Muscle of leg (tissue), 11 donors: ENCODE results near the gene MOV10L1. TPM values are rescaled to one million over a fixed set of nuclear protein-coding genes. Genes with fewer than 3 reads are reported as not detected.
A peak's percentile ranks its signal among the peaks of the same experiment; 100 is the strongest.

Source experiments
- DNase-seq: peaks from one replicate; pipeline ENCODE4 v3.0.0; 2013
- H3K27ac ChIP-seq: one replicate; pipeline ENCODE4 v1.5.1; 2013; ENCODE audit warnings: mild to moderate bottlenecking, low read length, control low read depth
- H3K27me3 ChIP-seq: one replicate; pipeline ENCODE4 v1.6.1; 2013; ENCODE audit warnings: low read length; ENCODE audit not compliant: control insufficient read depth, insufficient read depth
- H3K36me3 ChIP-seq: one replicate; pipeline ENCODE4 v1.6.1; 2013; ENCODE audit warnings: low read length; ENCODE audit not compliant: control insufficient read depth, insufficient read depth
- H3K4me1 ChIP-seq: one replicate; pipeline ENCODE4 v1.6.1; 2013; ENCODE audit warnings: low read length; ENCODE audit not compliant: control insufficient read depth, insufficient read depth
- H3K4me3 ChIP-seq: one replicate; pipeline ENCODE4 v1.5.1; 2013; ENCODE audit warnings: low read length, control low read depth
- H3K9me3 ChIP-seq: replicated peaks from 2 replicates; pipeline ENCODE4 v1.6.1; 2013; ENCODE audit warnings: low read depth, low read length; ENCODE audit not compliant: control insufficient read depth
- WGBS: methylation state at CpG from one replicate; pipeline ENCODE4 v1.1.5; 2013; ENCODE audit warnings: missing lambda C conversion rate; ENCODE audit not compliant: insufficient coverage; 5-methylcytosine and 5-hydroxymethylcytosine counted together
- polyA plus RNA-seq, 8 donors: library from polyadenylated mRNA; unstranded; fragments of 120-200 nt; gene quantifications; one replicate each; pipeline versions ENCODE4 v1.2.1 to v1.2.3, GENCODE V29; 2013; ENCODE audit warnings: inconsistent platforms in 1 of 8, low replicate concordance in 1 of 8; ENCODE audit not compliant: insufficient read length in 8 of 8, insufficient read depth in 1 of 8
- total RNA-seq: library from RNA; stranded (reverse); fragments of 120-200 nt; gene quantifications from one replicate; pipeline ENCODE4 v1.2.4, GENCODE V29; 2013

Gene MOV10L1
- total and polyA plus RNA-seq, 9 donors, result 0.08 to 0.50 (median 0.23) TPM

DNA sequence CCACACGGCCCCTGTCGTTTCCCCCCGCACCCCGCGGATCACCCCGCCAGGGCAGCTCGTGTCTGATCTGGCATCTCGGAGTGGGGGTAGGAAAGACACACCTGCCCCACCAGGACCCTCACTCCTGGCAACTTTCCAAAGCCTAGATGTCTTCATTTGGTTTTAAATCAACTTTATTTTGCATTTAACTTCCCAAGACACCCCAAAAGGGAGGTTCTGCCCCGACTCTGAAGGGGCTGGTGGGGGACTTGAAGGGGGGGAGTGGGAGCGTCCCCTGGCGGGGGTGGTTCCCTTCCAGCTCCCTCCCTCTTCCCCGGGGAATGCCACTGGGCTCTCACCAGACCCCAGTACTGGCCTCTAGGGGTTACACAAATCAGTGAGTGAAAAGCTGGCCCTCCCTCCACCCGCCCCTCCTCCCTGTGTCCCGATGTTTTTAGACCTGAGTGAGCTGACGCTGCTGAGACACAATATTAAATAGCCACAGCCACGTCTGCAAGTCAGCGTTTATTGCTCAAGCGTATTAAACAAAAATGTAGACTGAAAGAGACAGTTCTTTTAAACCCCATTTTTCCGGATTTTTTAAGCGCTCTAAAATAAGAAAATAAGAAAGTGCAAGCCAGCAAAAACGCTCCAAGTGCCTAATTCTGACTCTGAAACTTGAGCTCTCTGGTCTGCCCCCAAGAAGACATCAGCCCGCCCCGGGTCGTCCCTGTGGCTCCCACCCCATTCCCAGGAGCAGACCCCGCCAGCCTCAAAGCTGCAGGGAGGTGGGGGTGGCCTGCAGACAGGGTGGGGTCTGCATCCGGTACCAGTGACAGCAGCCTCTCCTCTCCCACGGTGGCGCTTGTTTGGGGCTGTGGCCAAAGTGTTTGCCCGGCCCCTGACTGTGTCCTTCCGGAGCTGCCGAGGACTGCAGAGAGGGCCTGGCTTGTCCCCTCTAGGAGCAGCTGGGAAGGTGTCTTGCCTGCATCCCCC, 30.6 kb upstream of the MOV10L1 start:
- no peak overlapping the region for H3K4me3 ChIP-seq
- peaks cover 20% of the 10 kb centered on the region for H3K4me1 ChIP-seq
- no peak overlapping the region for H3K27ac ChIP-seq
- H3K36me3 ChIP-seq, result no peaks in the 10 kb centered on the region
- peaks cover 50% of the 10 kb centered on the region for H3K27me3 ChIP-seq
- WGBS, result 8% methylated on average over 22 of the region's 31 CpGs
- DNase-seq, result peak; percentile 57
- peaks cover under 1% of the 10 kb centered on the region for H3K9me3 ChIP-seq

- no peaks in the 10 kb centered on the region for H3K9me3 ChIP-seq
- WGBS, result 65% methylated on average over 4 of the region's 7 CpGs
- peaks cover 50% of the 10 kb centered on the region for H3K27me3 ChIP-seq
- H3K27ac ChIP-seq, result no peak overlapping the region
- no peak for DNase-seq
- no peaks in the 10 kb centered on the region for H3K36me3 ChIP-seq
- H3K4me3 ChIP-seq, result no peak overlapping the region
- H3K4me1 ChIP-seq, result peaks cover 20% of the 10 kb centered on the region
Observed at GRCh38 chr22:50059881-50060262, 29.9 kb upstream of the MOV10L1 start.

DNA sequence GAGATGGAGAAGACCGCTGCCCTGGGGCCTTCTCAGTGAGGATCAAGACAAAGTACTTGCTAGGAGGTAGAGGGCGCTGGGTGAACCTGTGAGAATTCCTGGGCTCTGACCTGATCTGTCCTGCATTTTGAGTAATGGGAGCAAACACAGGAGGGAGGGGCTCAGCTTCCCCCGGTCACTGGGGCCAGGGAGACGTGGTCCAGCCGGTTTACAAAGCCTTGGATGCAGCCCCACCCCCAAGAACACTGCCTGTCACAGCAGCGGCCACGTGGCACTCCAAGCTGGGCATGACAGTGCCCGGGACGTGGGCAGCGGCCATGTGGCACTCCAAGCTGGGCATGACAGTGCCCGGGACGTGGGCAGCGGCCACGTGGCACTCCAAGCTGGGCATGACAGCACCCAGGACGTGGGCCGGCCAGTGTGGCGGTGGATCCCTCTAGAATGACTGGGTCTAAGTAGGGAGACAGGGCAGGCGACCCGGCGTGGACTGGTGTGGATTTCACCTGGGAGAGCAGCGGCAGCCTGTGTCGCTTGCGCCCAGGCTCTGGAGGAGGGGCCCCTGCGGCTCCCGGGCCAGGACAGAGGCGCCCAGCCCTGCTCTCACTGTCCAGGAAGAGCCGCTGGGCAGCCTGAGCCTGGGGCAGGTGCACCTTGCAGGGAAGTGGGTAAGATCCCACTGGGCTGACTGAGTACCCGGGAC, 29.2 kb upstream of the MOV10L1 start:
- no peak overlapping the region for H3K4me3 ChIP-seq
- peaks cover 50% of the 10 kb centered on the region for H3K27me3 ChIP-seq
- no peaks in the 10 kb centered on the region for H3K36me3 ChIP-seq
- DNase-seq, result no peak
- no peaks in the 10 kb centered on the region for H3K9me3 ChIP-seq
- no peak overlapping the region for H3K27ac ChIP-seq
- peaks cover 20% of the 10 kb centered on the region for H3K4me1 ChIP-seq
- 81% methylated on average over 24 of the region's 28 CpGs for WGBS

DNA sequence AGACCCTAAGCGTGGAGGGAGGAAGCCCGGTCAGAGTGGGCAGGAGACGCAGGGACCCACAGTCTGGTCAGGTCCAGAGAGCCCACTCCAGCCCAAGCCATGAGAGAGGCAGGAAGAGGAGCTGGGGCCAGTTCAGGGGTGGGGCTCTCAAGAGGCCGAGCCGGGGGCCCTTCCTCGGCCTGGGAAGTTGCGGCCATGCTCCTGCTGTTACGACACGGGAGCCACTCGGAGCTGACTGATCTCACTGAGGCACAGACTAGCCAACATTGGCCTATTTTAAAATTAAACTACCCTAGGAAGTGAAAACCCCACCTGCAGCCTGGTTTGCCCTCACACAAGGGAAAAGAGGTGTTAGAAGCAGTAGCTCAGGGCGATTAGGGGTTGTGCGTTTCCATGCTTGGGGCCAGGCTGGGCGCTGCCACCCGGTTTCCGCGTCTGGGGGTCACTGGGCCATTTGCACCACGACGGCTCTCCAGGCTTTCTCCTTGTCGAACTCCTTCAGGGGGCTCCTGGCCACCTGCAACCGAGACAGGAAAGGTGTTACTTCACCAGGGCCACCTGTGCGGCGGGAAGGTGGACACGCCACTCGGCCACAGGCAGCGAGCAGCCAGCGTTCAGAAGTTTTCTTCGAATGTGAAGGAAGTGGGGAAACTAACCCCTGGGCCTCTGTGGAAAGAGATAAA, 28.5 kb upstream of the MOV10L1 start:
- Histone ChIP-seq H3K27ac (no peak overlapping the region), H3K4me3 (no peak overlapping the region), H3K36me3 (no peaks in the 10 kb centered on the region), H3K27me3 (peaks cover 50% of the 10 kb centered on the region), H3K9me3 (no peaks in the 10 kb centered on the region), H3K4me1 (peaks cover 20% of the 10 kb centered on the region)
- DNase-seq, result no peak
- 52% methylated on average over 23 of the region's 27 CpGs for WGBS

- peaks cover 46% of the 10 kb centered on the region for H3K27me3 ChIP-seq
- DNase-seq, result no peak
Observed at GRCh38 chr22:50061824-50062355, 27.9 kb upstream of the MOV10L1 start.

GRCh38 chr22:50062509-50063135, 27.2 kb upstream of the MOV10L1 start:
- H3K27ac ChIP-seq, result no peak overlapping the region
- H3K4me3 ChIP-seq, result no peak overlapping the region
- 81% methylated on average over 18 of the region's 19 CpGs for WGBS
- H3K36me3 ChIP-seq, result no peaks in the 10 kb centered on the region
- peaks cover 41% of the 10 kb centered on the region for H3K27me3 ChIP-seq
- DNase-seq, result no peak
- no peaks in the 10 kb centered on the region for H3K9me3 ChIP-seq
- H3K4me1 ChIP-seq, result peaks cover 20% of the 10 kb centered on the region

More at GRCh38 chr22:50061824-50062355, 27.9 kb upstream of the MOV10L1 start:
- H3K4me1 ChIP-seq, result peaks cover 20% of the 10 kb centered on the region
- 49% methylated on average over 16 of the region's 17 CpGs for WGBS
- no peaks in the 10 kb centered on the region for H3K36me3 ChIP-seq
- H3K4me3 ChIP-seq, result no peak overlapping the region
- H3K27ac ChIP-seq, result no peak overlapping the region
- no peaks in the 10 kb centered on the region for H3K9me3 ChIP-seq

DNA sequence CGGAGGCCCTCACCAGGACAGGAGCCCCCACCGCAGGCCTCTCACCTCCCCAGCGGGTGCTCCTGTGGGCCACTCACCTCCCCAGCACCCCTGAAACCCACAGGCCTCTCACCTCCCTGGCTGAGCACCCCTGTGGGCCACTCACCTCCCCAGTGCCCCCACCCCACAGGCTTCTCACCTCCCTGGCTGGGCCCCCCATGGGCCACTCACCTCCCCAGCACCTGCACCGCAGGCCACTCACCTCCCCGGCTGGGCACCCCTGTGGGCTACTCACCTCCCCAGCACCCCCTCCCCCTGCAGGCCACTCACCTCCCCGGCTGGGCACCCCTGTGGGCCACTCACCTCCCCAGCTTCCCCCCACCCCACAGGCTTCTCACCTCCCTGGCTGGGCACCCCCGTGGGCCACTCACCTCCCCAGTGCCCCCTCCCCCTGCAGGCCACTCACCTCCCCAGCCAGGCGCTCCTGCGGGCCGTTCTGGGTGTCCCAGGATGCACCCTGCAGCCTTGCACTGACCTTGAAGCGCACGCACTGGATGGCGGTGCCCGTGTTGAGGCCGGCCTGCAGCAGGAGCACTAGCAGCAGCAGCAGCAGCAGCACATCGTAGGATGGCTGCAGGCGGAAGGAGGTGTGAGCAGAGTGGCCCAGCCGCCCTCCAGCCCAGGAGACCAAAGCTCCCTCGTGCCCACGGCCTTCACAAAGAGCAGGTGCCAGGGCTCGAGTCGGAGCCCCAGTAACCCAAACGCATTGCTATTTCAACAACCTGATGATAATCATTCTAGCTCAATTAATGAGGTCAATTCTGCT, 26.0 kb upstream of the MOV10L1 start:
- 67% methylated on average over 19 of the region's 23 CpGs for WGBS
- no peak overlapping the region for H3K27ac ChIP-seq
- H3K27me3 ChIP-seq, result peaks cover 31% of the 10 kb centered on the region
- H3K9me3 ChIP-seq, result no peaks in the 10 kb centered on the region
- H3K4me1 ChIP-seq, result peaks cover 15% of the 10 kb centered on the region
- H3K4me3 ChIP-seq, result no peak overlapping the region
- H3K36me3 ChIP-seq, result no peaks in the 10 kb centered on the region
- no peak for DNase-seq

- no peak overlapping the region for H3K27ac ChIP-seq
- 44% methylated on average over 12 of the region's 18 CpGs for WGBS
- H3K4me1 ChIP-seq, result peaks cover 10% of the 10 kb centered on the region
- H3K36me3 ChIP-seq, result no peaks in the 10 kb centered on the region
- peaks cover 26% of the 10 kb centered on the region for H3K27me3 ChIP-seq
- no peaks in the 10 kb centered on the region for H3K9me3 ChIP-seq
- DNase-seq, result no peak
- H3K4me3 ChIP-seq, result no peak overlapping the region
Observed at GRCh38 chr22:50064453-50064852, 25.4 kb upstream of the MOV10L1 start.

DNA sequence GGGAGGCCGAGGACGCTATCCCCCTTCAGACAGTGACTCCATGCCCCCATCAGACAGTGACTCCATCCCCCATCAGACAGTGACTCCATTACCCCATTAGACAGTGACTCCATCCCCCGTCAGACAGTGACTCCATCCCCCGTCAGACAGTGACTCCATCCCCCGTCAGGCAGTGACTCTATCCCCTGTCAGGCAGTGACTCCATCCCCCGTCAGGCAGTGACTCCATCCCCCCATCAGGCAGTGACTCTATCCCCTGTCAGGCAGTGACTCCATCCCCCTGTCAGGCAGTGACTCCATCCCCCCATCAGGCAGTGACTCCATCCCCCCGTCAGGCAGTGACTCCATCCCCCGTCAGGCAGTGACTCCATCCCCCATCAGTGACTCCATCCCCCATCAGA, 22.6 kb upstream of the MOV10L1 start:
- Histone ChIP-seq H3K27ac (no peak overlapping the region), H3K27me3 (peaks cover 6% of the 10 kb centered on the region)
- DNase-seq, result no peak

More for the DNA sequence above, 22.6 kb upstream of the MOV10L1 start:
- Histone ChIP-seq H3K36me3 (no peaks in the 10 kb centered on the region), H3K4me3 (no peak overlapping the region), H3K9me3 (no peaks in the 10 kb centered on the region), H3K4me1 (no peaks in the 10 kb centered on the region)
- 71% methylated on average over 1 of the region's 8 CpGs for WGBS
